ENCODE results near the gene TGFBR1. TPM values are rescaled to one million over a fixed set of nuclear protein-coding genes. Genes with fewer than 3 reads are reported as not detected.

TGFBR1 gene
- total RNA-seq, 5 donors from 2014 or later (not counting 1 experiment from before 2014, with no cell fraction given) = 22.3 to 36.9 (median 31.7) TPM

- H3K36me3 Mint-ChIP-seq = no peaks in the 10 kb centered on the region
- H3K27me3 Mint-ChIP-seq = peaks cover 8 to 13% of the 10 kb centered on the region in 2 donors
- H3K27me3 ChIP-seq (replicated peaks in 1 of 2; ENCODE audit: control insufficient read depth in 2 of 2, extremely low read depth in 1 of 2, insufficient read depth in 2 of 2, low read length in 1 of 2) = no peaks in the 10 kb centered on the region
- ChIA-PET POLR2A (no interaction called here), CTCF (no interaction called here)
- no peak overlapping the region for H3K4me3 ChIP-seq (ENCODE audit: control insufficient read depth in 1 of 2, extremely low read depth in 1 of 2, low read length in 1 of 2)
- peaks cover 5 to 10% (median 9%) of the 10 kb centered on the region in 3 donors for H3K4me1 Mint-ChIP-seq
- H3K4me3 Mint-ChIP-seq = no peak overlapping the region
- peaks cover 0 to 2% of the 10 kb centered on the region in 2 experiments for H3K4me1 ChIP-seq (ENCODE audit: control insufficient read depth in 1 of 2, extremely low read depth in 1 of 2, insufficient read depth in 2 of 2, low read length in 2 of 2)
- no peaks in the 10 kb centered on the region for H3K9me3 ChIP-seq
- WGBS (ENCODE audit: insufficient coverage) = 77% methylated on average over 4 of the region's 4 CpGs
- ATAC-seq (replicated peaks in 1 of 4) (no peak), DNase-seq (no peak)
- no peak overlapping the region for H3K27ac Mint-ChIP-seq
- no peaks in the 10 kb centered on the region for H3K36me3 ChIP-seq (ENCODE audit: control insufficient read depth in 2 of 2, extremely low read depth in 1 of 2, insufficient read depth in 1 of 2, low read length in 1 of 2)
- no peak overlapping the region for H3K27ac ChIP-seq (ENCODE audit: low read length)
- no peaks in the 10 kb centered on the region for H3K9me3 Mint-ChIP-seq
These were observed 53.7 kb downstream of the TGFBR1 start for GRCh38 chr9:99158629-99159028.

- H3K27me3 ChIP-seq (replicated peaks in 1 of 2; ENCODE audit: control insufficient read depth in 2 of 2, extremely low read depth in 1 of 2, insufficient read depth in 2 of 2, low read length in 1 of 2) = no peaks in the 10 kb centered on the region
- peaks cover 0 to 2% of the 10 kb centered on the region in 2 experiments for H3K4me1 ChIP-seq (ENCODE audit: control insufficient read depth in 1 of 2, extremely low read depth in 1 of 2, insufficient read depth in 2 of 2, low read length in 2 of 2)
- ChIA-PET POLR2A (no interaction called here), CTCF (interaction anchor here in 1 of 2 donors (0.6 to 1.7 kb wide), 5 partner anchors 19 to 308 kb away, joined by 3 to 5 read pairs (median 4); no protein-coding TSS in a partner anchor)
- Mint-ChIP-seq H3K9me3 (no peaks in the 10 kb centered on the region), H3K4me3 (no peak overlapping the region), H3K4me1 (peaks cover 5 to 10% (median 7%) of the 10 kb centered on the region in 3 donors), H3K36me3 (no peaks in the 10 kb centered on the region), H3K27ac (no peak overlapping the region), H3K27me3 (peaks cover 8 to 13% of the 10 kb centered on the region in 2 donors)
- no peaks in the 10 kb centered on the region for H3K36me3 ChIP-seq (ENCODE audit: control insufficient read depth in 2 of 2, extremely low read depth in 1 of 2, insufficient read depth in 1 of 2, low read length in 1 of 2)
- no peak overlapping the region for H3K27ac ChIP-seq (ENCODE audit: low read length)
- DNase-seq (no peak), ATAC-seq (replicated peaks in 1 of 4) (no peak)
- H3K4me3 ChIP-seq (ENCODE audit: control insufficient read depth in 1 of 2, extremely low read depth in 1 of 2, low read length in 1 of 2) = no peak overlapping the region
- 91% methylated on average over 3 of the region's 6 CpGs for WGBS (ENCODE audit: insufficient coverage)
- H3K9me3 ChIP-seq = no peaks in the 10 kb centered on the region
These were observed 55.3 kb downstream of the TGFBR1 start for GRCh38 chr9:99160173-99160572.

- WGBS (ENCODE audit: insufficient coverage) = no CpG with 5 or more reads among the region's 3 CpGs
- DNase-seq = peak in 1 of 35 experiments; percentile 65
- Mint-ChIP-seq H3K36me3 (no peaks in the 10 kb centered on the region), H3K4me3 (no peak overlapping the region), H3K9me3 (no peaks in the 10 kb centered on the region), H3K27me3 (peaks cover 8 to 13% of the 10 kb centered on the region in 2 donors), H3K27ac (no peak overlapping the region), H3K4me1 (peaks cover 15 to 28% (median 15%) of the 10 kb centered on the region in 3 donors)
- Histone ChIP-seq H3K4me1 (ENCODE audit: control insufficient read depth in 1 of 2, extremely low read depth in 1 of 2, insufficient read depth in 2 of 2, low read length in 2 of 2) (peaks cover 7 to 8% of the 10 kb centered on the region in 2 experiments), H3K9me3 (no peaks in the 10 kb centered on the region), H3K27me3 (replicated peaks in 1 of 2; ENCODE audit: control insufficient read depth in 2 of 2, extremely low read depth in 1 of 2, insufficient read depth in 2 of 2, low read length in 1 of 2) (peaks cover 0 to under 1% of the 10 kb centered on the region in 2 experiments), H3K36me3 (ENCODE audit: control insufficient read depth in 2 of 2, extremely low read depth in 1 of 2, insufficient read depth in 1 of 2, low read length in 1 of 2) (no peaks in the 10 kb centered on the region), H3K4me3 (ENCODE audit: control insufficient read depth in 1 of 2, extremely low read depth in 1 of 2, low read length in 1 of 2) (no peak overlapping the region), H3K27ac (ENCODE audit: low read length) (no peak overlapping the region)
- CTCF ChIA-PET = interaction anchor here in 1 of 2 donors (0.7 to 2.2 kb wide), 3 partner anchors 19 to 1162 kb away, joined by 3 to 6 read pairs (median 3); no protein-coding TSS in a partner anchor
- POLR2A ChIA-PET = interaction anchor here in 1 of 2 donors (0.6 to 0.8 kb wide), 2 partner anchors 59 to 62 kb away, joined by 3 read pairs; partner anchors contain the start of genes ALG2 and SEC61B
- peak in 1 of 4 experiments; percentile 53 for ATAC-seq (replicated peaks in 1 of 4)
These were observed 57.9 kb downstream of the TGFBR1 start for GRCh38 chr9:99162759-99163364.

GRCh38 chr9:99166149-99166548, 61.2 kb downstream of the TGFBR1 start:
- Histone ChIP-seq H3K27ac (ENCODE audit: low read length) (no peak overlapping the region), H3K4me3 (ENCODE audit: control insufficient read depth in 1 of 2, extremely low read depth in 1 of 2, low read length in 1 of 2) (no peak overlapping the region), H3K36me3 (ENCODE audit: control insufficient read depth in 2 of 2, extremely low read depth in 1 of 2, insufficient read depth in 1 of 2, low read length in 1 of 2) (no peaks in the 10 kb centered on the region), H3K9me3 (no peaks in the 10 kb centered on the region), H3K4me1 (ENCODE audit: control insufficient read depth in 1 of 2, extremely low read depth in 1 of 2, insufficient read depth in 2 of 2, low read length in 2 of 2) (peaks cover 9 to 12% of the 10 kb centered on the region in 2 experiments), H3K27me3 (replicated peaks in 1 of 2; ENCODE audit: control insufficient read depth in 2 of 2, extremely low read depth in 1 of 2, insufficient read depth in 2 of 2, low read length in 1 of 2) (peaks cover 0 to 13% of the 10 kb centered on the region in 2 experiments)
- Mint-ChIP-seq H3K4me1 (peaks cover 20 to 25% (median 21%) of the 10 kb centered on the region in 3 donors), H3K4me3 (no peak overlapping the region), H3K27ac (peak overlapping the region in 1 of 2 donors; percentile 11), H3K36me3 (no peaks in the 10 kb centered on the region), H3K27me3 (peaks cover 0 to 9% of the 10 kb centered on the region in 2 donors), H3K9me3 (no peaks in the 10 kb centered on the region)
- ChIA-PET POLR2A (no interaction called here), CTCF (no interaction called here)
- ATAC-seq (replicated peaks in 1 of 4) (peak in 1 of 4 experiments; percentile 48), DNase-seq (no peak)
- WGBS (ENCODE audit: insufficient coverage) = 69% methylated on average over 2 of the region's 2 CpGs

GRCh38 chr9:99167119-99167518, 62.2 kb downstream of the TGFBR1 start:
- Mint-ChIP-seq H3K9me3 (no peaks in the 10 kb centered on the region), H3K36me3 (no peaks in the 10 kb centered on the region), H3K4me3 (no peak overlapping the region), H3K27me3 (peaks cover 8 to 9% of the 10 kb centered on the region in 2 donors), H3K27ac (no peak overlapping the region), H3K4me1 (peaks cover 20 to 25% (median 21%) of the 10 kb centered on the region in 3 donors)
- H3K27ac ChIP-seq (ENCODE audit: low read length) = no peak overlapping the region
- H3K4me1 ChIP-seq (ENCODE audit: control insufficient read depth in 1 of 2, extremely low read depth in 1 of 2, insufficient read depth in 2 of 2, low read length in 2 of 2) = peaks cover 9 to 12% of the 10 kb centered on the region in 2 experiments
- POLR2A ChIA-PET = no interaction called here
- H3K27me3 ChIP-seq (replicated peaks in 1 of 2; ENCODE audit: control insufficient read depth in 2 of 2, extremely low read depth in 1 of 2, insufficient read depth in 2 of 2, low read length in 1 of 2) = peaks cover 0 to 13% of the 10 kb centered on the region in 2 experiments
- DNase-seq = no peak
- ATAC-seq (replicated peaks in 1 of 4) = peak in 1 of 4 experiments; percentile 22
- WGBS (ENCODE audit: insufficient coverage) = 100% methylated on average over 1 of the region's 4 CpGs
- no peak overlapping the region for H3K4me3 ChIP-seq (ENCODE audit: control insufficient read depth in 1 of 2, extremely low read depth in 1 of 2, low read length in 1 of 2)
- CTCF ChIA-PET = interaction anchor here (0.6 to 0.9 kb wide), 2 partner anchors 18 to 30 kb away, joined by 3 to 4 read pairs; no protein-coding TSS in a partner anchor
- H3K9me3 ChIP-seq = no peaks in the 10 kb centered on the region
- H3K36me3 ChIP-seq (ENCODE audit: control insufficient read depth in 2 of 2, extremely low read depth in 1 of 2, insufficient read depth in 1 of 2, low read length in 1 of 2) = no peaks in the 10 kb centered on the region

GRCh38 chr9:99167694-99168093, 62.8 kb downstream of the TGFBR1 start:
- no peaks in the 10 kb centered on the region for H3K9me3 ChIP-seq
- Mint-ChIP-seq H3K4me1 (peaks cover 18 to 25% (median 19%) of the 10 kb centered on the region in 3 donors), H3K27ac (no peak overlapping the region), H3K9me3 (no peaks in the 10 kb centered on the region), H3K27me3 (peaks cover 6 to 9% of the 10 kb centered on the region in 2 donors), H3K4me3 (peak overlapping the region in 1 of 3 donors; percentile 8), H3K36me3 (no peaks in the 10 kb centered on the region)
- H3K27me3 ChIP-seq (replicated peaks in 1 of 2; ENCODE audit: control insufficient read depth in 2 of 2, extremely low read depth in 1 of 2, insufficient read depth in 2 of 2, low read length in 1 of 2) = peaks cover 0 to 13% of the 10 kb centered on the region in 2 experiments
- peaks cover 9 to 12% of the 10 kb centered on the region in 2 experiments for H3K4me1 ChIP-seq (ENCODE audit: control insufficient read depth in 1 of 2, extremely low read depth in 1 of 2, insufficient read depth in 2 of 2, low read length in 2 of 2)
- no peak overlapping the region for H3K27ac ChIP-seq (ENCODE audit: low read length)
- ChIA-PET CTCF (interaction anchor here (0.6 to 0.9 kb wide), 3 partner anchors 17 to 642 kb away, joined by 3 to 4 read pairs (median 3); no protein-coding TSS in a partner anchor), POLR2A (no interaction called here)
- DNase-seq = no peak
- WGBS (ENCODE audit: insufficient coverage) = no CpG with 5 or more reads among the region's 3 CpGs
- H3K36me3 ChIP-seq (ENCODE audit: control insufficient read depth in 2 of 2, extremely low read depth in 1 of 2, insufficient read depth in 1 of 2, low read length in 1 of 2) = no peaks in the 10 kb centered on the region
- ATAC-seq (replicated peaks in 1 of 4) = peak in 2 of 4 experiments; percentile 35 to 51
- no peak overlapping the region for H3K4me3 ChIP-seq (ENCODE audit: control insufficient read depth in 1 of 2, extremely low read depth in 1 of 2, low read length in 1 of 2)
